Stimulated activated CD8-positive, alpha-beta memory T cell treated with anti-CD3 and anti-CD28 coated beads, Interleukin-15, amount 100 ng/mL, for 24 hours (primary cell): ENCODE data around the gene CD40.

Source experiments
- DNase-seq: peaks from one replicate; pipeline ENCODE4 v3.0.0-alpha.2; 2020; ENCODE audit warnings: low read depth

Gene CD40

GRCh38 chr20:46172961-46173536 lies 54.9 kb downstream of the CD40 start:
- no peak for DNase-seq

GRCh38 chr20:46173652-46174468 lies 55.7 kb downstream of the CD40 start:
- DNase-seq, result no peak

GRCh38 chr20:46174469-46175126 lies 56.5 kb downstream of the CD40 start:
- peak; percentile 35 for DNase-seq

- DNase-seq, result no peak
These were observed 57.0 kb downstream of the CD40 start for GRCh38 chr20:46175127-46175494.

GRCh38 chr20:46176739-46177378 lies 58.7 kb downstream of the CD40 start:
- no peak for DNase-seq

- DNase-seq, result no peak
These were observed 59.7 kb downstream of the CD40 start for GRCh38 chr20:46177768-46178167.

- no peak for DNase-seq
These were observed 60.8 kb downstream of the CD40 start for GRCh38 chr20:46178891-46179290.
